SKM-1 (cell line): ENCODE data around the gene STAG1.
"Not testable (repeated sequence)": the region's sequence is repeated elsewhere in the genome, so short reads cannot be mapped to it uniquely, and the experiment has no call there.

Experiments
- DNase-seq: peaks from one replicate; lab custom pipeline; 2025; ENCODE audit not compliant: unreplicated experiment; lab: John Stamatoyannopoulos, UW

Gene STAG1

DNA sequence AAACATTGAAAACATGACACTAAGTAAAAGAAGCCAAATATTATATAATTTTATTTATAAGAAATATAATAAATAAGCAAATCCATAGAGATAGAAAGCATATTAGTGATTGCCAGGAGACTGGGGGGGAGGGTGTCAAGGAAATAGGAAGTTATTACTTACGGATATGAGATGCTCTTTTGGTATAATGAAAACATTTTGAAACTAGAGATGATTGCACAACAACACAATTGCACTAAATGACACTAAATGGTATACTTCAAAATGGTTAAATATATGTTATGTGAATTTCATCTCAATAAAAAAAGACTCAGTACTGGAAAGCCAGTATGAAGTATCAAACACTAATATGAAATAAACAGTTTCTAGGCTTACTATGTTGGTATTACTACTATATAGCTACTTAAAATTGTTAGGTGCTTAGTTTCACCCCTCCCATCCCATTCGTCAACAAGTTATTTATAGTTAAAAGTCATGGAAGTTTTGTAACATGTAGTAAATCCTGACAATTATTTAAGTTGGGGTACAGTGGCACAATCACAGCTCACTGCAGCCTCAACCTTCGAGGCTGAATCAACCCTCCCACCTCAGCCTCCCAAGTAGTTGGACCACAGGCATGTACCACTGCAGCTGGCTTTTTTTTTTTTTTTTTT, 43.7 kb downstream of the STAG1 start:
- DNase-seq, result no peak

DNA sequence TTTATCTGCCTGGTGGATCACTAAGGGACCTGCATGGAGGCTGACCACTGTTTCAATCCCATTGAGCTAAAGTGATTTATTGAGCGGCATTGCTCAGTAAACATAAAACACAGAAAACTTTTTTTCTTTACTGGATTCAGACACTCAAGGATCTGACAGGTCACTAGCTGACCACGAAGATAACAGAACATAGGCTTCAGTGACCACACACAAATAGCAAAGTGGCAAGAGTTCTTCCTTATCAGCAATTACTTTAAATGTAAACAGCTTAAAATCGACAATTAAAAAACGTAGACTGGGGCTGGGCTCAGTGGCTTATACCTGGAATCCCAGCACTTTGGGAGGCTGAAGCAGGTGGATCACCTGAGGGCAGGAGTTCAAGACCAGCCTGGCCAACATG, 48.7 kb downstream of the STAG1 start:
- no peak for DNase-seq

DNA sequence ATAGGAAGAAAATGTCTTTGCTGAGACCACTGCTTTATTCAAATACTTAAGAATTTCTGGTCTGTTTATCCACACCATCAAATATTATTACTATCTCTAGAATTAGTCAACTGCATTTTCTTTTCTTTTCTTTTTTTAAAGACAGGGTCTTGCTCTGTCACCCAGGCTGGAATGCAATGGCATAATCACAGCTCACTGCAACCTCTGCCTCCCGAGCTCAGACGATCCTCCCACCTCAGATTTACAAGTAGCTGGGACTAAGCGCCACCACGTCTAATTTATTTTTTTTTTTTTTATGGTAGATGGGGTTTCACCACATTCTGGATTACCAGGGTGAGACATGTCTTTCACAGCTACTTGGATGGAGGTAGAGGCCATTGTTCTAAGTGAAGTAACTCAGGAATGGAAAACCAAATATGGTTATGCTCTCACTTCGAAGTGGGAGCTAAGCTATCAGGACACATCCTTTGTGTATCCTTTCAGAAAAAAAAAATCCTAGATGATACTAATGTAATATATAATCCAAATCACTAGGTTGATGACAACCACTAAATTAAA, 52.8 kb downstream of the STAG1 start:
- no peak for DNase-seq

DNA sequence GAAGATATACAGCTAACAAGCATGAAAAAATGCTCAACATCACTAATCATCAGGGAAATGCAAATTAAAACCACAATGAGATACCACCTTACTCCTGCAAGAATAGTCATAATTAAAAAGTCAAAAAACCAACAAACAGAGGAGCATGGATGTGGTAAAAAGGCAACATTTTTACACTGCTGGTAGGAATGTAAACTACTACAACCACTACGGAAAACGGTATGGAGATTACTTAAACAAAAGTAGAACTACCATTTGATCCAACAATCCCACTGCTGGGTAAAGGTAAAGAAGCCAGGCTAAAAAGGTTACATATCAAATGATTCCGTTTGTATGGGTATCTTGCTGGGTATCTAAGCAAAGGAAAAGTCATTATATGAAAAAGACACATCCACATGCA, 53.8 kb downstream of the STAG1 start:
- no peak for DNase-seq

DNA sequence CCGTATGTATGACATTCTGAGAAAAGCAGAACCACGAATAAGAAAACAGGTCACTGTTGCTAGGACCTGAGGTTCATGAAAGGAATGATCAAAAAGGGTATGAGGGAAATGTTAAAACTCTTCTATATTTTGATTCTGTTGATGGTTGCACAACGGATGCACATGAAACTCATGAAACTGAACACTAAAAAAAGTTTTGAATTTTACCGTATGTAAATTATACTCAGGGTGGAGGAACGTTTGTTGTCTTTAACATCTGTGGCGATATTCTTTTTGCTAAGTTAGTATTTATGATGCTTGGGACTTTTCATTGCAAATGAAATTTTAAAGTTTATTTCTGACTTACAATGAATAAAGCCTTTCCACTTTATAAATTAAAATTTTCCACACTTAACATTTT, 55.4 kb downstream of the STAG1 start:
- DNase-seq, result no peak

DNA sequence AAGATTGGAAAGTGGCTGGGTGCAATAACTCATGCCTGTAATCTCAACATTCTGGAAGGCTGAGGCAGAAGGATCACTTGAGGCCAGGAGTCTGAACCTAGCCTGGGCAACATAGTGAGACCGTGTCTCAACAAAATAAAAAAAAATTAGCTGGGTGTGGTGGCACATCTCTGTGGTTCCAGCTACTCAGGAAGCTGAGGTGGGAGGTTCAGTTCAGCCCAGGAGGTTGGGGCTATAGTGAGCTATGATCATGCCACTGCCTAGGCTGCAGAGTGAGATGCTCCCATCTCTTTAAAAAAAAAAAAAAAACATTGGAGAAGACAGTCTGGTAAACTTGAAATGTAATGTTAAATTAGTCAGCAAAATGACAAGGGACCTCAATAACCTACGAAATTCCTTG, 57.9 kb downstream of the STAG1 start:
- DNase-seq, result no peak

DNA sequence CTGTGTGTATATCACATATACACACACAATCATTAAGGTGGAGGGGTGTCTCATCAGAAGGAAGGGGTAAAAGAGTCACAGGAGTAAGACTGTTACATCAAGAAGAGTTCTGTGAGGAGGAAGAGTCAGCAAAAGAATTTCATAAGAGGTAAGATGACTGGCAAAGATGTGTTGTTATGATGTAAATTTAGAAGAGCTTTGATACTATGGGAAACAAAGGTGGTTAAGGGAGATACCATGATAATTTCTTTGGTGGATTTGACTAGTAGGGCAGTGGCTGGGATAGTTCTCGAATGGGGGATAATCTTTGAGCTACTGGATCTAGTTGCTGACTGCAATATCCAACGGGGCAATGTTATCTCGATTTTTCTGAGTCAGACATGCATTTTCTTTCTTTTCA, 61.6 kb downstream of the STAG1 start:
- no peak for DNase-seq

DNA sequence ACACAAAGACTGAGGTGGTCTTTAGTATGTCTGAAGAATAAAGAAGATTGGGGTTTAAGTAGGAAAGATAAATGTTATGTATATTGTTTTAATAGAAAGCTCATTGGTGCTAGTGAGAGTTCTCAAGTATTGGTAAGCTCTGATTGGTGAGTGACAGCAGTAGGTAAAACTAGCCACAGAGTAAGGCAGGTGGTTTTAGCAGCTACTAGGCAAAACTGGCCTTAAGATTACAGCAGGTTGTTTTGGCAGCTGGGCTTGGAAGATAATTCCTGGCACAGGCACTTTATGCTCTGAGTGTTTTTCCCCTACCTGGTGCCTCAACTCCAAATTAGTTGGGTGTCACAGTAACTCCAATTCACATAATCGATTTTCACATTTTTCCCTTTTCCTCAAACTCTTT, 66.3 kb downstream of the STAG1 start:
- no peak for DNase-seq

DNA sequence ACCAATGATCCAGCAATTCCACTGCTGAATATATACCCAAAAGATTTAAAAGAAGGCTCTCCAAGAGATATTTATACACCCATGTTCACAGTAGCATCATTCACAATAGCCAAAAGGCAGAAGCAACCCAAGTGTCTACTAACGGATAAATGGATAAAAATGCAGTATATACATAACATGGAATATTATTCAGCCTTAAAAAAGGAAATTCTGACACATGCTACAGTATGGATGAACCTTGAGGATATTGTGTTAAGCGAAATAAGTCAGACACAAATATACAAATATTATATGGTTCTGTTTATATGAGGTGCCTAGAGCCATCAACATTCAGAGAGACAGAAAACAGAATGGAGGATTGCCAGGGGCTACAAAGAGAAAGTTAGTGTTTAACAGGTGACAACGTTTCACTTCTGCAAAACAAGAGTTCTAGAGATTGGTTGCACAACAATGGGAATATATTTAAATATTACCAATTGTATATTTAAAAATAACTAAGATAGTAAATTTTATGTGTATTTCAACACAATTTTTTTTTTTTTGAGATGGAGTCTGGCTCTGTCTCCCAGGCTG, 69.4 kb downstream of the STAG1 start:
- no peak for DNase-seq

DNA sequence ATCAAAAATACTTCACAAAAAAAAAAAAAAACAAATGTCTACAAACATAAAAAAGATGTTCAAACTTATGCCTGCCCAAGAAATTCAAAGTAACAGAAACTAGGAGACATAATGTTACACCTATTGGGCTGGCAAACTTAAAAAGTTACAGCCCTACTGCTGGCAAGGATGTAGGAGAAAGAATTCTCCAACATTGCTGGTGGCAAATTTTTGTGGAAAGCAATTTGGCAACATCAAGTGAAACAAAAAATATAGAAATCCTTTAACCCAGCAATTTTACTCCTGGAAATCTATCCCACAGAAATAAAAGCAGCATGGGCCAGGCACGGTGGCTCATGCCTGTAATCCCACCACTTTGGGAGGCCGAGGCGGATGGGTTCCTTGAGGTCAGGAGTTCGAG, 73.2 kb downstream of the STAG1 start:
- DNase-seq, result no peak

DNA sequence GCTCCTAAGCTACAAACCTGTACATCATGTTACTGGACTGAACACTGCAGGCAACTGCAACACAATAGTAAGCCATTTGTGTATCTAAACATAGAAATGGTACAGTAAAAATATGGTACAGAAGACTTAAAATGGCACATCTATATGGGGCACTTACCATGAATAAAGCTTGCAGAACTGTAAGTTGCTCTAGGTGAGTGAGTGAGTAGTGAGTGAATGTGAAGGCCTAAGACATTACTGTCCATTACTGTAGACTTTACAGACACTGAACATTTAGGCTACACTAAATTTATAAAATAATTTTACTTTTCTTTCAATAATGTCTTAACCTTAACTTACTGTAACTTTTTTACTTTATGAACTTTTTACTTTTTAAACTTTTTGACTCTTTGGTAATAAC, 76.2 kb downstream of the STAG1 start:
- no peak for DNase-seq

DNA sequence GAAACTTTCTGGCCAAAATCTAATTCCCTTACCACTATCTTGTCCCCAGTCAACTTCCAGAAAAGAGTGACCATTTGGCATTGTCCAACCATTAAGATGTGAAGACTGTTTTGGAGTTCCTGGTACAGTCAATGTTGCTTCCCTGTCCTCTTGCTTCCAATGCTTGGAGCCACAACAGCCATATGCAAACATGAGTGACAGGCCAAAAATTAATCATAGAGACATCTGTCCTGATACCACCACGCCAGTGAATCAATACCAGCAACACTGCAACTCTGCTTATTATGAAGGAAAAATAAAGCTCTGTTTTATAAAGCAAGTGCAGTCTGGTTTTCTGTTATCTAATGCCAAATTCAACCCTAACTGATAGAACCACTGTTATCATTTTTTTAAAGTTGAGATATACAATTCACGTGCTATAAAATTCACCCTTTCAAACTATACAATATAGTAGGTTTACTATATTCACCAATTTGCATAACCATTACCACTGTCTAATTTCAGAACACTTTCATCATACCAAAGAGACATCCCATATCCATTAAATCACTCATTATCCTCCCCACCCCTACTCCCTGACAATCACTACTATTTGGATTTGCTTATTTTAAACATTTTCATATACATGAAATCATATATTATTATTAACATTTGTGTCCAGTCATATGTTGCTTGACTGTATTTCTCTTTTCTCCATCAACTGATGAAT, 76.9 kb downstream of the STAG1 start:
- DNase-seq, result no peak

DNA sequence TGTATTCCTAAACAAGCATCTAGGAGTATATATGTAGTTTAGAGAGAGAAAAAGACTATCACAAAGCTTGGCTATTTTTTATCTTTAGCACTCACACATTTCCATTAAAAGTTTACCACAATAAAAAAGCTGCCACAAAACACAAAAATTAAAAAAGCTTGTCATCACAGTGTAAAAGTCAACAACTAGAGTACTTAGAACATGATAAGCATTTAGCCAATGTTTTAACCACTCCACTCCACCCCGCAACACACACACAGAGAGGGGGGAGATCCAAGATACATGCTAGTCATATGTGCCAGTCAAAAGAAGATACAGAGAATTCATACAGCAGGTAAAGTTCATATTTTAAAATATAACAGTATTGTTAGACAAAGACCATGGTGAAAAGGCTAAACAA, 79.7 kb downstream of the STAG1 start:
- DNase-seq, result no peak

DNA sequence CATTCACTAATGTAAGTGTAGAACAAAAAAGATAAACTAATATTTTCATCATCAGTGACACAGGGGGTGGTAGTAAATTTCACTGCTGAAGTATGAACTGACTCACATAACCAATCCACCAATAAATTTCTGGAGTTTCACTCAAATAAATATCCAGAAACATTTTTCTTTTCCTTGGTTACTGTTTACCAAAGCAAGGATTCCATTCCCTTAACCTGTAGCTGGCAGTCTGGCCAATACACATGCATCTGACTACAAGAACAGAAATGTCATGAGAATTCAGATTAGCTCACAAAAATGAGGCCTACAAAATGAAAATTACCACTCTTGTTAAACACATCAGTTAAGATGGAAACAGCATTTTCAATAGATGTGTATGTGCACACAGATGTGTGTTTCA, 80.3 kb downstream of the STAG1 start:
- no peak for DNase-seq

DNA sequence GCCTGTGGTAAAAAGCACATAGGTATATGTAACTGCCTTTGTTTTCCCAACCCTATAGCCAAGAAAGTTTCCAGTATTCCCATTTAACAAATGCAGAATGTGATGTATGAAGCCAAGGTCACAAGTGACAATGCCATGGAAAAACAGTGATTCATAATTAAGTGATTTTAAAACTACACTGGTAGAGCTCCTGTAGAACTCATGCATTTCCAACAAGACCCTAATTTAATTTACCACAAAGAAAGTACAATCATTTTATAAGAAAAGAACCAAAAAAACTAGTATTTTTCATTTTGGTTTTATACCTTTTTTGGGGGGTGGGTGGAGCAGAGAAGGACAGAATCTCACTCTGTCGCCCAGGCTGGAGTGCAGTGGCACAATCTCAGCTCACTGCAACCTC, 82.0 kb downstream of the STAG1 start:
- DNase-seq, result no peak

DNA sequence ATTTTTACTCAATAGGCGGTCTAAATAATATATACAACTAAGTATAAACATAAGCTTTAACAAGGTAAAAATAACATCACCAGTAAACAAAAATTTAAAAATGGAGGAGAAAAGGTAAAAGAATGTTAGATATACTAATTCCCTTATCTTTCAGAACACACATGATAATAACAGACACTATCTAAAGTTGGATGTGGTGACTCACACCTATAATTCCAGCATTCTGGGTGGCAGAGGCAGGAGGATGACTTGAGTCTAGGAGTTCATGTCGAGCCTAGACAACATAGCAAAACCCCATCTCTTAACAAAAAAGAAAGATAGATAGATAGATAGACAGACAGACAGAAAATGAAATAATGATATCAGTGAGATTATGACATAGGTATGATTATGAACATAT, 85.1 kb downstream of the STAG1 start:
- DNase-seq, result no peak

DNA sequence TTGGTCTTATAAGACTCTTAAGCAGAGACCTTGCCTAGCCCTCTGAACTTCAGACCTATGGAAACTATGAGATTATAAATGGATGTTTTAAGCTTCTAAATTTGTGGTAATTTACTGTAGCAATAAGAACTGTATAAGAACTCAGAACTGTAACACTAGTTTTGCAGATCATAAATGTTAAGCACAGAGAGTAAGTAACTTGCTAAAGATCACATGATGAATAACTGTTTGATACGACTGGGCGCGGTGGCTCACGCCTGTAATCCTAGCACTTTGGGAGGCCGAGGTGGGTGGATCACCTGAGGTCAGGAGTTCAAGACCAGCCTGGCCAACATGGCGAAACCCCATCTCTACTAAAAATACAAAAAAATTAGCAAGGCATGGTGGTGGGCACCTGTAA, 85.9 kb downstream of the STAG1 start:
- DNase-seq, result not testable (repeated sequence)

DNA sequence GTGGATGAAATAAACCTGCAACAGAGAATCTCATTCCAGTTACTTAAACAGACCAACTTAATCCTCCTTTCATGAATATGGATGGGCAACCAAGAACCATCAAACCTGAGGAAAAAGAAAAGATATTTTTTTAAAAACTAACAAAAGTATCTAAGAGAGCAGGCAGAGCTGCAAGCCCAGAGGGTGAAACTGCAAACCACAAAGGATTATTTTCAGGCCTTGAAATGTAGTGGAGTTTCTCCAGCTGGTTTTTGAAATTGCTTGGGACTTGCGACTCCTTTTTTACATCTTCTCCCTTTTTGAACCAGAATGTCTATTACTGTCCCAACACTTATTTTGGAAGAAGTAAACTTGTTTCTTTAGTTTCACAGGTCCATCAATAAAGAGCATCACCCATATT, 87.4 kb downstream of the STAG1 start:
- DNase-seq, result no peak

DNA sequence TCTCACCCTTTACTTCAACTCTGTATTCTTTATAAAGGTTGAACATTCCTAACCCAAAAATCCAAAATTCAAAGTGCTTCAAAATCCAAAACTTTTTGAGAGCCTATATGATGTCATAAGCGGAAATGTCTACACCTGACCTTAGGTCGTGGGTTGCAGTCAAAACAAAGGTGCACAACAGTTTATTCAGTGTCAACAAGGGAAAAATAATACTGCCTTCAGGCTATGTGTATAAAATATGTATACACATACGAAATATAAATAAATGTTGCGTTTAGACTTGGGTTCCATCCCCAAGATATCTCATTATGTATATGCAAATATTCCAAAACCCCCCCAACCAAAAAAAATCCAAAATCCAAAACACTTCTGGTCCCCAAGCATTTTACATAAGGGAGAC, 90.9 kb downstream of the STAG1 start:
- DNase-seq, result no peak

DNA sequence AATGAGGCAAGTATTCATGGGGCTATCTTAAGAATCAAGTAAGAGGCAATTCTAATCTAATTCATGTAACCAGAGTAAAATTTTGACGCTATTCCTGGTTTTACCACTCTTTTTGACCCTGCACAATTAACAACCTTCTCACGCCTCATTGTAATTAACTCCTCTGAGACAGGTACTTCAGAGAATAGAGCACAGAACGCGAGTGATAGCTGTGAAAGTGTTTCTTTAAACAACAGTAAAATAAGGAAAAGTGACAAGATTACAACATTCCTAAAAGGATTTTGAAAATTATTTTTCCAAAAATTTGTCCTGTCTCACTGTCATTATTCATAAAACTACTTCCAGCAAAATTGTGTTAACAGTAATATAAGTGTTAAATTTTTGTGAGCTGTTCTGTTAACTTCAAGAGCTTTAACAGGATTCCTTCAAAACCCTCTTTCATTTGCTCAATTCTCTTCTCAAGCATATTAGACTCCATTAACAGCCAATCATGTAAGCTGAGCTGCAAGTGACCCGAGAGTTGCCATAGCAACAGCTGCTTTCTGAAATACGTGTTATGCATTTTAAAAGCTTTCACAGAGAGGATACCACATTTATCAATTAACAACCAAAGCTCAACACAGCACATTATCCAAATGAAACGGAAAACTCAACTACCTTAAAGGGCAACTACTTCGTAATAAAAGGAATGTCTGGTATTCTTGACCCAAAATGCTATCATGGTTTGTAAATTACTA, 93.1 kb downstream of the STAG1 start:
- no peak for DNase-seq

DNA sequence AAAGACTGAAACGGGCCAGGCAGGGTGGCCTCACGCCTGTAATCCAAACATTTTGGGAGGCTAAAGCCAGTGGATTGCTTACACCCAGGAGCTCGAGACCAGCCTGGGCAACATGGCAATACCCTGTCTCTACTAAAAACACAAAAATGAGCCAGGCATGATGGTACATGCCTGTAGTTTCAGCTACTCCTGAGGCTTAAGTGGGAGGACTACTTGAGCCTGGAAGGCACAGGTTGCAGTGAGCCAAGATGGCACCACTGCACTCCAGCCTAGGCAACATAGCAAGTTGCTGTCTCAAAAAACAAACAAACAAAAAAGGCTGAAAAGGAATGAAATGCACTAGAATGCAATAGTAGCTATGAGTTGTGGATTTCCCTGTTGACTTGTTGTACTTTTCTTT, 94.7 kb downstream of the STAG1 start:
- no peak for DNase-seq

DNA sequence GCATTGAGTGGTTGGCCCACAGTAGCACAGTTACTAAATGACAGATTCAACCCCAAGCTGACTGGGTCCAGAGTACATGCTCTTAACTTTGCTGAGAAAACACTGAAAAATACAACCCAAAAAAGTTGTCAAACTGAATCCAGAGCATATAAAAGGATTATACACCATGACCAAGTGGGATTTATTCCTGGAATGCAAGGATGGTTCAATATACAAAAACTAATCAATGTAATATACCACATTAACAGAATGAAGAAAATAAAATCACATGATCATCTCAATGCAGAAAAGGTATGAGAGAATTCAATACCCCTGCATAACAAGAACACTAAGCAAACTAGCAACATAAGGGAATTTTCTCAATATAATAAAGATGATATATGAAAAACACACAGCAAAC, 98.5 kb downstream of the STAG1 start:
- DNase-seq, result no peak
